Naive thymus-derived CD4-positive, alpha-beta T cell (primary cell): ENCODE results near the gene RPS27. TPM values are rescaled to one million over a fixed set of nuclear protein-coding genes. Genes with fewer than 3 reads are reported as not detected.

Source experiments
- microRNA-seq: library from miRNA; unstranded; fragments of <30 nt; microRNA quantifications from one replicate; pipeline ENCODE4 v1.2.0, GENCODE V29; 2022; ENCODE audit warnings: borderline microRNAs expressed
- polyA plus RNA-seq, 2 donors: library from polyadenylated mRNA; unstranded; fragments of 300-500 nt; fragmentation: Illumina TruSeq; gene quantifications; one replicate each; pipeline ENCODE4 v1.2.3, GENCODE V29; 2021
- total RNA-seq, 6 experiments: library from RNA in 5 of 6; stranded (reverse) in 5 of 6; gene quantifications; 1 replicate in 5 of 6; 2 replicates in 1 of 6; pipeline ENCODE4 v1.2.3 and lab custom pipeline; 2021 to 2026

The RPS27 gene
- total and polyA plus RNA-seq, 7 experiments from 2014 or later, result 2,313 to 29,571 (median 7,996) TPM

Small RNAs within 50 kb of the gene (microRNA-seq; reads per million reads assigned to microRNA genes)
- gene MIR6737, result not detected

Other genes starting within 250 kb of the RPS27 start
- 10 to 100 TPM in 4 of 5 experiments, 1 to 10 TPM in 1; 9.1 to 34.2 (median 11.6) TPM for gene SLC27A3, start 215.4 kb upstream of the RPS27 start, total RNA-seq
- 1 to 10 TPM; 3.4 to 7.2 TPM for gene SLC27A3, start 215.4 kb upstream of the RPS27 start, polyA plus RNA-seq
- gene GATAD2B, start 67.8 kb upstream of the RPS27 start, total RNA-seq, result 100 to 1,000 TPM in 1 of 5 experiments, 10 to 100 TPM in 4; 67.3 to 102 (median 75.5) TPM
- gene GATAD2B, start 67.8 kb upstream of the RPS27 start, polyA plus RNA-seq, result 1 to 10 TPM; 4.8 to 5.3 TPM
- gene DENND4B, start 44.0 kb upstream of the RPS27 start, total RNA-seq, result 100 to 1,000 TPM; 148 to 223 (median 197) TPM
- 10 to 100 TPM; 12.5 to 27.0 TPM for gene DENND4B, start 44.0 kb upstream of the RPS27 start, polyA plus RNA-seq
- 100 to 1,000 TPM in 4 of 5 experiments, 10 to 100 TPM in 1; 86.1 to 157 (median 119) TPM for gene CRTC2, start 32.1 kb upstream of the RPS27 start, total RNA-seq
- gene CRTC2, start 32.1 kb upstream of the RPS27 start, polyA plus RNA-seq, result 10 to 100 TPM; 25.2 to 44.8 TPM
- gene SLC39A1, start 27.2 kb upstream of the RPS27 start, total RNA-seq, result 10 to 100 TPM; 14.4 to 53.2 (median 18.7) TPM
- gene SLC39A1, start 27.2 kb upstream of the RPS27 start, polyA plus RNA-seq, result 10 to 100 TPM; 27.8 to 37.4 TPM
- gene CREB3L4, start 22.9 kb upstream of the RPS27 start, total RNA-seq, result 1 to 10 TPM; 4.6 to 8.4 (median 7.0) TPM
- gene CREB3L4, start 22.9 kb upstream of the RPS27 start, polyA plus RNA-seq, result 1 to 10 TPM; 6.2 to 7.7 TPM
- 100 to 1,000 TPM in 3 of 5 experiments, 10 to 100 TPM in 2; 78.4 to 134 (median 104) TPM for gene JTB, start 13.1 kb upstream of the RPS27 start, total RNA-seq
- gene JTB, start 13.1 kb upstream of the RPS27 start, polyA plus RNA-seq, result 100 to 1,000 TPM; 294 to 319 TPM
- 1 to 10 TPM in 2 of 5 experiments, under 1 TPM in 2, not detected in 1; 0.45 to 2.2 (median 1.4) TPM for gene RAB13, start 4.4 kb upstream of the RPS27 start, total RNA-seq
- not detected for gene RAB13, start 4.4 kb upstream of the RPS27 start, polyA plus RNA-seq
- gene NUP210L, start 164.3 kb downstream of the RPS27 start, total RNA-seq, result under 1 TPM in 4 of 5 experiments, not detected in 1; 0.11 to 0.16 (median 0.15) TPM
- gene NUP210L, start 164.3 kb downstream of the RPS27 start, polyA plus RNA-seq, result not detected
- gene TPM3, start 201.3 kb downstream of the RPS27 start, total RNA-seq, result 100 to 1,000 TPM; 264 to 688 (median 281) TPM
- gene TPM3, start 201.3 kb downstream of the RPS27 start, polyA plus RNA-seq, result 100 to 1,000 TPM; 653 to 718 TPM
- not detected for gene CFAP141, start 215.6 kb downstream of the RPS27 start, total RNA-seq
- not detected for gene CFAP141, start 215.6 kb downstream of the RPS27 start, polyA plus RNA-seq
- 100 to 1,000 TPM; 183 to 235 (median 189) TPM for gene UBAP2L, start 230.2 kb downstream of the RPS27 start, total RNA-seq
- gene UBAP2L, start 230.2 kb downstream of the RPS27 start, polyA plus RNA-seq, result 10 to 100 TPM; 49.4 to 79.0 TPM